Measurements from ENCODE around the gene MYO3A. TPM values are rescaled to one million over a fixed set of nuclear protein-coding genes. Genes with fewer than 3 reads are reported as not detected.

Gene MYO3A
- total RNA-seq, 1 experiment from 2014 or later, result not detected

- in situ Hi-C loops (cut with HindIII; ENCODE audit: low pct_unique_long_range_greater_than_20kb, low sequenced_read_pairs), result no loop called here
- no peaks in the 10 kb centered on the region for H3K4me1 ChIP-seq (ENCODE audit: control insufficient read depth, insufficient read depth, low read length)
- no peaks in the 10 kb centered on the region for H3K36me3 ChIP-seq (ENCODE audit: control insufficient read depth, insufficient read depth, low read length)
- ChIA-PET POLR2A (no interaction called here), CTCF (no interaction called here)
- no TSS peak for BruUV-seq (replicated peaks)
- intact Hi-C loops (cut with micrococcal nuclease; ENCODE audit: unreplicated experiment), result no loop called here
- DNase-seq (ENCODE audit: low read depth, low spot score), result no peak
- H3K27me3 ChIP-seq (ENCODE audit: control insufficient read depth, insufficient read depth, low read length), result peaks cover 8% of the 10 kb centered on the region; the same call in 1 of the 2 replicates
- H3K9me3 ChIP-seq (ENCODE audit: control insufficient read depth, insufficient read depth, low read depth, low read length), result no peaks in the 10 kb centered on the region
- no peak overlapping the region for H3K27ac ChIP-seq (ENCODE audit: low read length)
- no peak overlapping the region for H3K4me3 ChIP-seq (ENCODE audit: low read depth in 2 of 2, low read length in 2 of 2)
- no peak for ATAC-seq
- TF ChIP-seq REST (IDR thresholded peaks at IDR 0.05; ENCODE audit: insufficient read depth in 1 of 2, low read depth in 2 of 2, low read length in 1 of 2) (no peak), TCF7L2 (IDR thresholded peaks at IDR 0.05; ENCODE audit: low read depth, low read length) (no peak), SIN3A (IDR thresholded peaks at IDR 0.05; ENCODE audit: borderline replicate concordance, insufficient read depth, low read depth, low read length) (no peak), CTCF (IDR thresholded peaks at IDR 0.05) (no peak), POLR2AphosphoS5 (IDR thresholded peaks at IDR 0.05; ENCODE audit: low read depth, low read length) (no peak)
These were observed 281.4 kb downstream of the MYO3A start for GRCh38 chr10:26215396-26215934.

- no TSS peak for BruUV-seq (replicated peaks)
- DNase-seq (ENCODE audit: low read depth, low spot score) (no peak), ATAC-seq (no peak)
- Histone ChIP-seq H3K27me3 (ENCODE audit: control insufficient read depth, insufficient read depth, low read length) (peaks cover 8% of the 10 kb centered on the region; the same call in 1 of the 2 replicates), H3K4me3 (ENCODE audit: low read depth in 2 of 2, low read length in 2 of 2) (no peak overlapping the region), H3K36me3 (ENCODE audit: control insufficient read depth, insufficient read depth, low read length) (no peaks in the 10 kb centered on the region), H3K9me3 (ENCODE audit: control insufficient read depth, insufficient read depth, low read depth, low read length) (no peaks in the 10 kb centered on the region), H3K27ac (ENCODE audit: low read length) (no peak overlapping the region), H3K4me1 (ENCODE audit: control insufficient read depth, insufficient read depth, low read length) (no peaks in the 10 kb centered on the region)
- ChIA-PET CTCF (no interaction called here), POLR2A (no interaction called here)
- no peak for TF ChIP-seq TCF7L2 (IDR thresholded peaks at IDR 0.05; ENCODE audit: low read depth, low read length)
- peak; percentile 34 to 56; a peak in 1 of 4 replicates for TF ChIP-seq REST (IDR thresholded peaks at IDR 0.05; ENCODE audit: insufficient read depth in 1 of 2, low read depth in 2 of 2, low read length in 1 of 2)
- TF ChIP-seq POLR2AphosphoS5 (IDR thresholded peaks at IDR 0.05; ENCODE audit: low read depth, low read length), result no peak
- in situ Hi-C loops (cut with HindIII; ENCODE audit: low pct_unique_long_range_greater_than_20kb, low sequenced_read_pairs), result no loop called here
- intact Hi-C loops (cut with micrococcal nuclease; ENCODE audit: unreplicated experiment), result no loop called here
These were observed 282.0 kb downstream of the MYO3A start for GRCh38 chr10:26215935-26216584.
